ENCODE results near the gene PCDH8.
A peak's percentile ranks its signal among the peaks of the same experiment; 100 is the strongest.

The PCDH8 gene

GRCh38 chr13:52848455-52849195 lies at the start of gene PCDH8:
PCDH8 (minus strand) TSS chr13:52848640; CDS start chr13:52848436, 204 bp downstream.
- DNase-seq (ENCODE audit: low spot score), result no peak

- peak; percentile 32 for DNase-seq (ENCODE audit: low spot score)
Measured at GRCh38 chr13:52896827-52897659, 48.6 kb upstream of the PCDH8 start.

- no peak for DNase-seq (ENCODE audit: low spot score)
Measured at GRCh38 chr13:52894413-52894812, 46.0 kb upstream of the PCDH8 start.

- DNase-seq (ENCODE audit: low spot score), result no peak
Measured at GRCh38 chr13:52892925-52893324, 44.5 kb upstream of the PCDH8 start.

- no peak for DNase-seq (ENCODE audit: low spot score)
Measured at GRCh38 chr13:52891706-52892105, 43.3 kb upstream of the PCDH8 start.

GRCh38 chr13:52887165-52887564 lies 38.7 kb upstream of the PCDH8 start:
- DNase-seq (ENCODE audit: low spot score), result no peak

GRCh38 chr13:52885141-52885540 lies 36.7 kb upstream of the PCDH8 start:
- no peak for DNase-seq (ENCODE audit: low spot score)

GRCh38 chr13:52884429-52885010 lies 36.1 kb upstream of the PCDH8 start:
- no peak for DNase-seq (ENCODE audit: low spot score)

- no peak for DNase-seq (ENCODE audit: low spot score)
Measured at GRCh38 chr13:52882785-52883184, 34.3 kb upstream of the PCDH8 start.

GRCh38 chr13:52879950-52880741 lies 31.7 kb upstream of the PCDH8 start:
- DNase-seq (ENCODE audit: low spot score), result no peak

GRCh38 chr13:52878831-52879230 lies 30.4 kb upstream of the PCDH8 start:
- DNase-seq (ENCODE audit: low spot score), result no peak

GRCh38 chr13:52870143-52870542 lies 21.7 kb upstream of the PCDH8 start:
- no peak for DNase-seq (ENCODE audit: low spot score)

- no peak for DNase-seq (ENCODE audit: low spot score)
Measured at GRCh38 chr13:52869621-52870020, 21.2 kb upstream of the PCDH8 start.

GRCh38 chr13:52869050-52869449 lies 20.6 kb upstream of the PCDH8 start:
- DNase-seq (ENCODE audit: low spot score), result no peak

GRCh38 chr13:52868190-52868589 lies 19.8 kb upstream of the PCDH8 start:
- DNase-seq (ENCODE audit: low spot score), result no peak

GRCh38 chr13:52864941-52865340 lies 16.5 kb upstream of the PCDH8 start:
- no peak for DNase-seq (ENCODE audit: low spot score)

GRCh38 chr13:52862358-52863206 lies 14.1 kb upstream of the PCDH8 start:
- no peak for DNase-seq (ENCODE audit: low spot score)

- no peak for DNase-seq (ENCODE audit: low spot score)
Measured at GRCh38 chr13:52852444-52852843, 4.0 kb upstream of the PCDH8 start.

GRCh38 chr13:52851137-52851962 lies 2.9 kb upstream of the PCDH8 start:
- no peak for DNase-seq (ENCODE audit: low spot score)
